Tibial artery (tissue), 4 donors: ENCODE measurements around the gene TIFAB.
A peak's percentile ranks its signal among the peaks of the same experiment; 100 is the strongest.

Experiments used
- DNase-seq, 2 donors: peaks; one replicate each; pipeline ENCODE4 v3.0.0-alpha.2; 2019
- H3K27ac ChIP-seq, 2 donors: fragments of 200-600 bp; sonication (generic) in 1 of 2; 1 replicate in 1 of 2; 2 replicates in 1 of 2; pipeline ENCODE4 v1.5.1; 2018 to 2019; ENCODE audit warnings: mild to moderate bottlenecking in 1 of 2
- H3K27me3 ChIP-seq, 2 donors: fragments of 200-600 bp; sonication (generic) in 1 of 2; one replicate each; pipeline versions ENCODE4 v1.5.1 to v1.6.0; 2016 to 2019
- H3K36me3 ChIP-seq, 3 donors: fragments of 200-600 bp; sonication (generic) in 2 of 3; one replicate each; pipeline ENCODE4 v1.5.1; 2016 to 2019; ENCODE audit warnings: mild to moderate bottlenecking in 2 of 3
- H3K4me1 ChIP-seq, 4 donors: fragments of 200-600 bp; sonication (generic) in 2 of 4; 1 replicate in 3 of 4; 2 replicates in 1 of 4; pipeline ENCODE4 v1.5.1; 2016 to 2019
- H3K4me3 ChIP-seq, 2 donors: fragments of 200-600 bp; sonication (generic) in 1 of 2; 1 replicate in 1 of 2; 2 replicates in 1 of 2; pipeline ENCODE4 v1.5.1; 2018 to 2019; ENCODE audit warnings: mild to moderate bottlenecking in 2 of 2
- H3K9me3 ChIP-seq, 3 donors: fragments of 200-600 bp; sonication (generic) in 1 of 3; one replicate each; pipeline ENCODE4 v1.5.1; 2016 to 2019
- intact Hi-C: fragments of 100-400 bp; cut with DNase I; formaldehyde crosslinking; loops from one replicate; pipeline ENCODE4 v1.15.0; 2023; ENCODE audit warnings: low total_unique reads
- TF ChIP-seq, protein P1 (sequence below), 2 experiments: fragments of 200-600 bp in 1 of 2; fragments of 450-650 bp in 1 of 2; IDR thresholded peaks; one replicate each; pipeline ENCODE4 v1.5.1; 2017 to 2019; ENCODE audit warnings: antibody characterized with exemption in 2 of 2, mild to moderate bottlenecking in 1 of 2, moderate library complexity in 1 of 2

The TIFAB gene

DNA sequence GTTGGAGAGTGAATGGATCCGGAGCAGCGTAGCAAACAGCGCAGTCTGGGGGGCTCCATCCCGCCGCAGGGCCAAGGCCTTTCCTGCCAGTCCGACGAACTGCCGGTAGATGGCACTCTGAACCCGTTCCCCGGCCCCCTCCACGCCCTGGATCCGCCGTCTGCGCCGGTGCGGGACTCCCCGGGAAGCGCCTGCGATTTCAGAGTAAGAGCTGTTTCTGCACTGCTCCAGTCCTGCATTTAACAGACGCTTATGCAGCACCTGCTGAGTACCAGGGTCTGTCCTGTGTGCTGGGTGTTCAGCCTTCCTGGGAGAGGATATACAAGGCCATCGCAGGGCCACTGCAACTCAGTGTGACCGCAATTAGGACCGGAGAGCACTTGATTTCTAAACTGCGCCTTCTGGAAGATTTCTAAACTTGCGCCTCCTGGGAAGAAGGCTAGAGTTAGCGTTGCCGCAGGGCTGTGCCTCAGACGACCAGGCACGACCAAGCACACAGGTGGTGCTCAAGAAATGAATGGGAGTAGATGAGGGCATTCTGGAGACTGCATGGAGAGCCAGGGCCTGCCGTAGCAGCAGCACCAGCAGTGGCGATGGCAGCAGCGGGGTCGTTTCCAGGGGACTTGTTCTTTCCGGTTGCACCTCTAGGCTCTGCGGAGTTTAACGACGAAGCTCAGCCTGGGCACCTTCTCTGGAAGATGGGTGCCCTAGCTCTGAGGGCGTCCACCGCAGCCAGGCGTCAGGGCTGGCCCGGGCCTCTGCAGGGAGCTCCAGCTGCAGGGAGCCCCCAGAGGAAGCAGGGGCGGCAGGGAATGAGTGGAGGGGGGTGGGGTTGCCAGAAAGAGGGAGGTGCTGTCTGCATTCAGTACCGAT lies 14.3 kb upstream of the TIFAB start:
- intact Hi-C loops, result no loop called here
- H3K27ac ChIP-seq, result no peak overlapping the region
- peak overlapping the region; percentile 1 to 29 for H3K4me3 ChIP-seq
- peaks cover 0 to 40% of the 10 kb centered on the region in 2 donors for H3K27me3 ChIP-seq
- peak; percentile 73 to 81 for DNase-seq
- no peaks in the 10 kb centered on the region for H3K9me3 ChIP-seq
- TF ChIP-seq, protein P1, sequence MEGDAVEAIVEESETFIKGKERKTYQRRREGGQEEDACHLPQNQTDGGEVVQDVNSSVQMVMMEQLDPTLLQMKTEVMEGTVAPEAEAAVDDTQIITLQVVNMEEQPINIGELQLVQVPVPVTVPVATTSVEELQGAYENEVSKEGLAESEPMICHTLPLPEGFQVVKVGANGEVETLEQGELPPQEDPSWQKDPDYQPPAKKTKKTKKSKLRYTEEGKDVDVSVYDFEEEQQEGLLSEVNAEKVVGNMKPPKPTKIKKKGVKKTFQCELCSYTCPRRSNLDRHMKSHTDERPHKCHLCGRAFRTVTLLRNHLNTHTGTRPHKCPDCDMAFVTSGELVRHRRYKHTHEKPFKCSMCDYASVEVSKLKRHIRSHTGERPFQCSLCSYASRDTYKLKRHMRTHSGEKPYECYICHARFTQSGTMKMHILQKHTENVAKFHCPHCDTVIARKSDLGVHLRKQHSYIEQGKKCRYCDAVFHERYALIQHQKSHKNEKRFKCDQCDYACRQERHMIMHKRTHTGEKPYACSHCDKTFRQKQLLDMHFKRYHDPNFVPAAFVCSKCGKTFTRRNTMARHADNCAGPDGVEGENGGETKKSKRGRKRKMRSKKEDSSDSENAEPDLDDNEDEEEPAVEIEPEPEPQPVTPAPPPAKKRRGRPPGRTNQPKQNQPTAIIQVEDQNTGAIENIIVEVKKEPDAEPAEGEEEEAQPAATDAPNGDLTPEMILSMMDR (IDR thresholded peaks at IDR 0.05), result peak; percentile 89 to 90
- H3K36me3 ChIP-seq, result no peaks in the 10 kb centered on the region
- H3K4me1 ChIP-seq, result peaks cover 0 to 9% (median 6%) of the 10 kb centered on the region in 4 donors

- intact Hi-C loops, result loop anchor here (2.0 kb wide), 1 partner anchor 85 kb away; no protein-coding TSS in a partner anchor
- Histone ChIP-seq H3K36me3 (no peaks in the 10 kb centered on the region), H3K4me3 (no peak overlapping the region), H3K4me1 (peaks cover 0 to 9% (median 6%) of the 10 kb centered on the region in 4 donors), H3K27me3 (peaks cover 0 to 40% of the 10 kb centered on the region in 2 donors), H3K27ac (no peak overlapping the region), H3K9me3 (no peaks in the 10 kb centered on the region)
- TF ChIP-seq, protein P1 (IDR thresholded peaks at IDR 0.05), result no peak
- peak in 1 of 2 donors; percentile 50 for DNase-seq
Measured at GRCh38 chr5:135465391-135466122, 13.4 kb upstream of the TIFAB start.

GRCh38 chr5:135462304-135462703 lies 10.2 kb upstream of the TIFAB start:
- peaks cover 0 to 27% of the 10 kb centered on the region in 2 donors for H3K27me3 ChIP-seq
- TF ChIP-seq, protein P1 (IDR thresholded peaks at IDR 0.05), result peak; percentile 17 to 33
- H3K27ac ChIP-seq, result no peak overlapping the region
- H3K4me3 ChIP-seq, result no peak overlapping the region
- intact Hi-C loops, result no loop called here
- H3K36me3 ChIP-seq, result no peaks in the 10 kb centered on the region
- DNase-seq, result peak in 1 of 2 donors; percentile 41
- no peaks in the 10 kb centered on the region for H3K9me3 ChIP-seq
- H3K4me1 ChIP-seq, result peaks cover 0 to 33% (median 22%) of the 10 kb centered on the region in 4 donors

- H3K9me3 ChIP-seq, result no peaks in the 10 kb centered on the region
- H3K4me3 ChIP-seq, result no peak overlapping the region
- H3K27me3 ChIP-seq, result peaks cover 0 to 20% of the 10 kb centered on the region in 2 donors
- H3K36me3 ChIP-seq, result no peaks in the 10 kb centered on the region
- H3K4me1 ChIP-seq, result peaks cover 0 to 33% (median 22%) of the 10 kb centered on the region in 4 donors
- TF ChIP-seq, protein P1 (IDR thresholded peaks at IDR 0.05), result no peak
- H3K27ac ChIP-seq, result no peak overlapping the region
- intact Hi-C loops, result no loop called here
- DNase-seq, result peak in 1 of 2 donors; percentile 40
Measured at GRCh38 chr5:135461481-135462151, 9.5 kb upstream of the TIFAB start.

- Histone ChIP-seq H3K27me3 (peaks cover 0 to 13% of the 10 kb centered on the region in 2 donors), H3K4me3 (no peak overlapping the region), H3K4me1 (peaks cover 0 to 33% (median 17%) of the 10 kb centered on the region in 4 donors), H3K9me3 (no peaks in the 10 kb centered on the region), H3K36me3 (no peaks in the 10 kb centered on the region), H3K27ac (no peak overlapping the region)
- peak in 1 of 2 donors; percentile 28 for DNase-seq
- TF ChIP-seq, protein P1 (IDR thresholded peaks at IDR 0.05), result no peak
- intact Hi-C loops, result no loop called here
Measured at GRCh38 chr5:135460246-135461033, 8.3 kb upstream of the TIFAB start.
